Measurements from ENCODE around the gene LIPN.

- TF ChIP-seq CTCF (conservative IDR thresholded peaks at IDR 0.05; ENCODE audit: low read depth in 2 of 2) (no peak), EZH2phosphoT487 (IDR thresholded peaks at IDR 0.05; ENCODE audit: unreplicated experiment) (no peak), POLR2AphosphoS5 (IDR thresholded peaks at IDR 0.05; ENCODE audit: low read depth) (no peak), EZH2 (IDR thresholded peaks at IDR 0.05; ENCODE audit: low read depth, unreplicated experiment) (no peak), NANOG (IDR thresholded peaks at IDR 0.05; ENCODE audit: borderline replicate concordance) (no peak), REST (IDR thresholded peaks at IDR 0.05; ENCODE audit: unreplicated experiment) (no peak), ZNF462 (CRISPR knock-in tag; IDR thresholded peaks at IDR 0.05) (no peak)
Observed at GRCh38 chr10:88805924-88806323, 46.1 kb downstream of the LIPN start.

Measured in GM23338 (cell line).